GM23338 (cell line): ENCODE measurements around the gene RAB41. TPM values are rescaled to one million over a fixed set of nuclear protein-coding genes. Genes with fewer than 3 reads are reported as not detected.

ENCODE experiments used
- ATAC-seq: fragments of 200-7000 bp; cut with Tn5 transposase; 3 replicates; pipeline ENCODE4 v1.9.1; 2020
- DNase-seq: peaks from one replicate; pipeline ENCODE4 v3.0.0-alpha.2; 2015; ENCODE audit warnings: low spot score
- H2AFZ ChIP-seq: fragments of 200-600 bp; sonication (generic); 2 replicates; pipeline ENCODE4 v1.8.0; 2016; ENCODE audit warnings: antibody characterized with exemption, mild to moderate bottlenecking, moderate library complexity
- H3F3A ChIP-seq: fragments of 200-600 bp; sonication (generic); replicated peaks from 2 replicates; pipeline ENCODE4 v1.8.0; 2017; ENCODE audit warnings: antibody characterized with exemption, mixed run types, low read depth
- H3K27ac ChIP-seq: fragments of 200-600 bp; sonication (generic); 2 replicates; pipeline ENCODE4 v1.6.1; 2016; ENCODE audit warnings: low read depth
- H3K27me3 ChIP-seq: fragments of 200-600 bp; sonication (generic); 2 replicates; pipeline ENCODE4 v1.8.0; 2016; ENCODE audit warnings: mild to moderate bottlenecking, mixed run types, moderate library complexity; ENCODE audit not compliant: insufficient read depth
- H3K36me3 ChIP-seq: fragments of 200-600 bp; sonication (generic); 2 replicates; pipeline ENCODE4 v1.8.0; 2016; ENCODE audit warnings: mild to moderate bottlenecking; ENCODE audit not compliant: insufficient read depth
- H3K4me1 ChIP-seq: fragments of 200-600 bp; sonication (generic); 2 replicates; pipeline ENCODE4 v1.8.0; 2016; ENCODE audit warnings: mild to moderate bottlenecking, moderate library complexity; ENCODE audit not compliant: insufficient read depth
- H3K4me2 ChIP-seq: fragments of 200-600 bp; sonication (generic); 2 replicates; pipeline ENCODE4 v1.7.1; 2017; ENCODE audit warnings: mixed run types
- H3K4me3 ChIP-seq: fragments of 200-600 bp; sonication (generic); 2 replicates; pipeline ENCODE4 v1.6.1; 2016; ENCODE audit warnings: mixed run types
- H3K79me2 ChIP-seq: fragments of 200-600 bp; sonication (generic); replicated peaks from 2 replicates; pipeline ENCODE4 v1.8.0; 2017; ENCODE audit warnings: mild to moderate bottlenecking; ENCODE audit not compliant: insufficient read depth
- H3K9me2 ChIP-seq: fragments of 200-600 bp; sonication (generic); 2 replicates; pipeline ENCODE4 v1.8.0; 2017; ENCODE audit not compliant: insufficient read depth
- H4K20me1 ChIP-seq: fragments of 200-600 bp; sonication (generic); replicated peaks from 2 replicates; pipeline ENCODE4 v1.8.0; 2017; ENCODE audit warnings: mild to moderate bottlenecking; ENCODE audit not compliant: insufficient read depth
- H3K27ac Mint-ChIP-seq: 2 replicates; pipeline ENCODE4 v1.8.0; 2020; ENCODE audit warnings: inconsistent platforms, mild to moderate bottlenecking, moderate library complexity, mixed read lengths
- H3K27me3 Mint-ChIP-seq: 3 replicates; pipeline ENCODE4 v1.8.0; 2022; ENCODE audit warnings: low read depth, mild to moderate bottlenecking, moderate library complexity, mixed read lengths, inconsistent platforms; ENCODE audit not compliant: insufficient read depth, poor library complexity
- H3K36me3 Mint-ChIP-seq: 3 replicates; pipeline ENCODE4 v1.8.0; 2021; ENCODE audit warnings: low read depth, mild to moderate bottlenecking, inconsistent platforms, moderate library complexity, mixed read lengths
- H3K4me1 Mint-ChIP-seq: 3 replicates; pipeline ENCODE4 v1.8.0; 2020; ENCODE audit warnings: mild to moderate bottlenecking, inconsistent platforms, mixed read lengths
- H3K4me3 Mint-ChIP-seq: 3 replicates; pipeline ENCODE4 v1.8.0; 2021; ENCODE audit warnings: moderate library complexity, mild to moderate bottlenecking, inconsistent platforms, mixed read lengths
- H3K9me3 Mint-ChIP-seq: 3 replicates; pipeline ENCODE4 v1.8.0; 2020; ENCODE audit warnings: moderate library complexity, mild to moderate bottlenecking, inconsistent platforms, mixed read lengths
- CREB1 ChIP-seq: fragments of 250-450 bp; sonication (Bioruptor Pico); IDR thresholded peaks from 2 replicates; pipeline ENCODE4 v1.5.0; 2020; ENCODE audit warnings: low read depth, mild to moderate bottlenecking, moderate library complexity
- CTCF ChIP-seq, 2 experiments: fragments of 200-600 bp in 1 of 2; sonication (generic) in 1 of 2; conservative IDR thresholded peaks; 2 replicates each; pipeline versions ENCODE4 v1.5.1 to v1.6.1; 2016 to 2017; ENCODE audit warnings: antibody characterized with exemption in 2 of 2, low read depth in 2 of 2, mild to moderate bottlenecking in 2 of 2, moderate library complexity in 1 of 2
- EZH2 ChIP-seq: fragments of 200-600 bp; sonication (generic); IDR thresholded peaks from one replicate; pipeline ENCODE4 v1.8.0; 2017; ENCODE audit warnings: antibody characterized with exemption, mild to moderate bottlenecking, low read depth; ENCODE audit not compliant: unreplicated experiment
- EZH2phosphoT487 ChIP-seq: fragments of 200-600 bp; sonication (generic); IDR thresholded peaks from one replicate; pipeline ENCODE4 v1.8.1; 2018; ENCODE audit warnings: antibody characterized with exemption; ENCODE audit not compliant: unreplicated experiment
- JUNB ChIP-seq: IDR thresholded peaks from one replicate; pipeline ENCODE4 v1.6.1; 2016; ENCODE audit warnings: antibody characterized with exemption; ENCODE audit not compliant: unreplicated experiment
- NANOG ChIP-seq: IDR thresholded peaks from 2 replicates; pipeline ENCODE4 v1.6.1; 2016; ENCODE audit warnings: antibody characterized with exemption, borderline replicate concordance
- POLR2AphosphoS5 ChIP-seq: IDR thresholded peaks from 2 replicates; pipeline ENCODE4 v1.6.1; 2016; ENCODE audit warnings: antibody characterized with exemption, low read depth
- REST ChIP-seq: IDR thresholded peaks from one replicate; pipeline ENCODE4 v1.6.1; 2018; ENCODE audit warnings: antibody characterized with exemption; ENCODE audit not compliant: unreplicated experiment
- STAT1 ChIP-seq: IDR thresholded peaks from one replicate; pipeline ENCODE4 v1.6.1; 2016; ENCODE audit warnings: antibody characterized with exemption; ENCODE audit not compliant: unreplicated experiment
- ZNF114 ChIP-seq: fragments of 250-450 bp; sonication (Bioruptor Pico); IDR thresholded peaks from 2 replicates; pipeline ENCODE4 v1.5.0; 2020; ENCODE audit warnings: mild to moderate bottlenecking, moderate library complexity
- ZNF331 ChIP-seq: fragments of 250-450 bp; sonication (Bioruptor Pico); IDR thresholded peaks from 2 replicates; pipeline ENCODE4 v1.5.0; 2020; ENCODE audit warnings: low read depth, mild to moderate bottlenecking, moderate library complexity
- ZNF462 ChIP-seq: fragments of 250-450 bp; sonication (Bioruptor Pico); IDR thresholded peaks from 2 replicates; pipeline ENCODE4 v1.5.0; 2020; ENCODE audit warnings: mild to moderate bottlenecking, moderate library complexity
- polyA plus RNA-seq: library from polyadenylated mRNA; unstranded; fragments of >200 nt; fragmentation: Nextera tagmentation; extraction: Ambion mirVana; gene quantifications from 2 replicates; pipeline ENCODE4 v1.2.1, GENCODE V29; 2016
- total RNA-seq: library from RNA; depleted of rRNA; stranded (reverse); fragments of >200 nt; shearing (Covaris generic); gene quantifications from 2 replicates; pipeline ENCODE4 v1.2.3, GENCODE V29; 2014
- TF ChIP-seq, protein P1 (sequence below): IDR thresholded peaks from 2 replicates; pipeline ENCODE4 v1.6.1; 2016; ENCODE audit warnings: antibody characterized with exemption

RAB41 gene
- total and polyA plus RNA-seq, 2 experiments from 2014 or later, result not detected

DNA sequence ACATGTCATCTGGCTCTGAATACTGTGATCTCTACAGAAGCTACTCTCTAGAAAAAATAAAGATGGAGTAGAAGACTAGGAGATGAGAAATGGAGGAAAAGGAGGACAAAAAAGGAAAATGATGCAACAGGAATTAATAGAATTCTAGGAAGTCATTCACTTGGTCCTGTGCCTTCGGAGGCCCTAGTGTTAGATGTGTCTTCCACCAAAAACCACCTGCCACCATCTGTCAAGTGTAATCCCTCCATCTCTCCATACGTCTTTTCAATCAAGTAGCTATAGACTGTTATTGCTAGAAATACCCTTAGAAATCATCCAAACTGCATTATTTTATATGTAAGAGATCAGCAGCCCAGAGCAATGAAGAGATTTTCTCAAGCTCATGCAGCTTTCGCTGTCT is 2.9 kb upstream of the RAB41 start:
- H2AFZ ChIP-seq, result no peak overlapping the region
- no peaks in the 10 kb centered on the region for H3K36me3 Mint-ChIP-seq
- no peaks in the 10 kb centered on the region for H3K9me2 ChIP-seq
- no peak overlapping the region for H3K4me3 Mint-ChIP-seq
- H4K20me1 ChIP-seq, result no peaks in the 10 kb centered on the region
- H3K79me2 ChIP-seq, result no peaks in the 10 kb centered on the region
- no peaks in the 10 kb centered on the region for H3F3A ChIP-seq
- no peaks in the 10 kb centered on the region for H3K9me3 Mint-ChIP-seq
- H3K27ac ChIP-seq, result no peak overlapping the region
- DNase-seq (no peak), ATAC-seq (no peak)
- TF ChIP-seq ZNF331 (CRISPR knock-in tag) (no peak), EZH2phosphoT487 (no peak), REST (no peak), STAT1 (no peak), POLR2AphosphoS5 (no peak), CREB1 (CRISPR knock-in tag) (no peak), NANOG (no peak), EZH2 (no peak), JUNB (no peak), ZNF462 (CRISPR knock-in tag) (no peak), CTCF (conservative IDR thresholded peaks at IDR 0.05; ENCODE audit: low read depth in 2 of 2) (no peak), ZNF114 (CRISPR knock-in tag) (no peak)
- TF ChIP-seq, protein P1, sequence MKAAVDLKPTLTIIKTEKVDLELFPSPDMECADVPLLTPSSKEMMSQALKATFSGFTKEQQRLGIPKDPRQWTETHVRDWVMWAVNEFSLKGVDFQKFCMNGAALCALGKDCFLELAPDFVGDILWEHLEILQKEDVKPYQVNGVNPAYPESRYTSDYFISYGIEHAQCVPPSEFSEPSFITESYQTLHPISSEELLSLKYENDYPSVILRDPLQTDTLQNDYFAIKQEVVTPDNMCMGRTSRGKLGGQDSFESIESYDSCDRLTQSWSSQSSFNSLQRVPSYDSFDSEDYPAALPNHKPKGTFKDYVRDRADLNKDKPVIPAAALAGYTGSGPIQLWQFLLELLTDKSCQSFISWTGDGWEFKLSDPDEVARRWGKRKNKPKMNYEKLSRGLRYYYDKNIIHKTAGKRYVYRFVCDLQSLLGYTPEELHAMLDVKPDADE, result no peak
- H3K27ac Mint-ChIP-seq, result no peak overlapping the region
- H3K4me1 Mint-ChIP-seq, result no peaks in the 10 kb centered on the region
- peaks cover 2% of the 10 kb centered on the region for H3K27me3 Mint-ChIP-seq
- no peak overlapping the region for H3K4me2 ChIP-seq
- no peaks in the 10 kb centered on the region for H3K4me1 ChIP-seq
- H3K36me3 ChIP-seq, result no peaks in the 10 kb centered on the region
- no peaks in the 10 kb centered on the region for H3K27me3 ChIP-seq
- H3K4me3 ChIP-seq, result no peak overlapping the region
